ENCODE data around the gene ADSS2.
"Not testable (repeated sequence)": the region's sequence is repeated elsewhere in the genome, so short reads cannot be mapped to it uniquely, and the experiment has no call there.

Gene ADSS2

GRCh38 chr1:244384066-244384465 is 67.6 kb downstream of the ADSS2 start:
- no peaks in the 10 kb centered on the region for H3K36me3 ChIP-seq
- H3K9me3 ChIP-seq (ENCODE audit: severe bottlenecking): no peaks in the 10 kb centered on the region
- H3K27ac ChIP-seq: no peak overlapping the region
- H3K27me3 ChIP-seq (ENCODE audit: insufficient read depth, low read depth, severe bottlenecking): no peaks in the 10 kb centered on the region
- H3K4me3 ChIP-seq (ENCODE audit: low read depth, low read length): no peak overlapping the region
- DNase-seq: no peak
- no peak for TF ChIP-seq CTCF (IDR thresholded peaks at IDR 0.05; ENCODE audit: low read depth, low read length)

GRCh38 chr1:244383278-244383884 is 68.3 kb downstream of the ADSS2 start:
- Histone ChIP-seq H3K27ac (no peak overlapping the region), H3K4me3 (ENCODE audit: low read depth, low read length) (no peak overlapping the region), H3K36me3 (no peaks in the 10 kb centered on the region), H3K9me3 (ENCODE audit: severe bottlenecking) (no peaks in the 10 kb centered on the region), H3K27me3 (ENCODE audit: insufficient read depth, low read depth, severe bottlenecking) (no peaks in the 10 kb centered on the region)
- TF ChIP-seq CTCF (IDR thresholded peaks at IDR 0.05; ENCODE audit: low read depth, low read length): no peak
- no peak for DNase-seq

- no peak for TF ChIP-seq CTCF (IDR thresholded peaks at IDR 0.05; ENCODE audit: low read depth, low read length)
- no peak for DNase-seq
- Histone ChIP-seq H3K9me3 (ENCODE audit: severe bottlenecking) (no peaks in the 10 kb centered on the region), H3K36me3 (no peaks in the 10 kb centered on the region), H3K27ac (no peak overlapping the region), H3K27me3 (ENCODE audit: insufficient read depth, low read depth, severe bottlenecking) (no peaks in the 10 kb centered on the region), H3K4me3 (ENCODE audit: low read depth, low read length) (no peak overlapping the region)
Measured at GRCh38 chr1:244381878-244382565, 69.7 kb downstream of the ADSS2 start.

- Histone ChIP-seq H3K27ac (no peak overlapping the region), H3K4me3 (ENCODE audit: low read depth, low read length) (no peak overlapping the region), H3K9me3 (ENCODE audit: severe bottlenecking) (no peaks in the 10 kb centered on the region), H3K27me3 (ENCODE audit: insufficient read depth, low read depth, severe bottlenecking) (no peaks in the 10 kb centered on the region), H3K36me3 (no peaks in the 10 kb centered on the region)
- DNase-seq: no peak
- no peak for TF ChIP-seq CTCF (IDR thresholded peaks at IDR 0.05; ENCODE audit: low read depth, low read length)
Measured at GRCh38 chr1:244376126-244376525, 75.6 kb downstream of the ADSS2 start.

GRCh38 chr1:244375051-244375450 is 76.7 kb downstream of the ADSS2 start:
- TF ChIP-seq CTCF (IDR thresholded peaks at IDR 0.05; ENCODE audit: low read depth, low read length): no peak
- Histone ChIP-seq H3K27ac (no peak overlapping the region), H3K4me3 (ENCODE audit: low read depth, low read length) (no peak overlapping the region)

GRCh38 chr1:244374484-244374883 is 77.2 kb downstream of the ADSS2 start:
- not testable (repeated sequence) for H3K27ac ChIP-seq; H3K4me3 ChIP-seq (ENCODE audit: low read depth, low read length); H3K9me3 ChIP-seq (ENCODE audit: severe bottlenecking); DNase-seq; H3K27me3 ChIP-seq (ENCODE audit: insufficient read depth, low read depth, severe bottlenecking); H3K36me3 ChIP-seq

More at GRCh38 chr1:244375051-244375450, 76.7 kb downstream of the ADSS2 start:
- no peaks in the 10 kb centered on the region for H3K36me3 ChIP-seq
- no peak for DNase-seq
- no peaks in the 10 kb centered on the region for H3K9me3 ChIP-seq (ENCODE audit: severe bottlenecking)
- H3K27me3 ChIP-seq (ENCODE audit: insufficient read depth, low read depth, severe bottlenecking): no peaks in the 10 kb centered on the region
